ENCODE results near the gene CPN1.

CPN1 gene

DNA sequence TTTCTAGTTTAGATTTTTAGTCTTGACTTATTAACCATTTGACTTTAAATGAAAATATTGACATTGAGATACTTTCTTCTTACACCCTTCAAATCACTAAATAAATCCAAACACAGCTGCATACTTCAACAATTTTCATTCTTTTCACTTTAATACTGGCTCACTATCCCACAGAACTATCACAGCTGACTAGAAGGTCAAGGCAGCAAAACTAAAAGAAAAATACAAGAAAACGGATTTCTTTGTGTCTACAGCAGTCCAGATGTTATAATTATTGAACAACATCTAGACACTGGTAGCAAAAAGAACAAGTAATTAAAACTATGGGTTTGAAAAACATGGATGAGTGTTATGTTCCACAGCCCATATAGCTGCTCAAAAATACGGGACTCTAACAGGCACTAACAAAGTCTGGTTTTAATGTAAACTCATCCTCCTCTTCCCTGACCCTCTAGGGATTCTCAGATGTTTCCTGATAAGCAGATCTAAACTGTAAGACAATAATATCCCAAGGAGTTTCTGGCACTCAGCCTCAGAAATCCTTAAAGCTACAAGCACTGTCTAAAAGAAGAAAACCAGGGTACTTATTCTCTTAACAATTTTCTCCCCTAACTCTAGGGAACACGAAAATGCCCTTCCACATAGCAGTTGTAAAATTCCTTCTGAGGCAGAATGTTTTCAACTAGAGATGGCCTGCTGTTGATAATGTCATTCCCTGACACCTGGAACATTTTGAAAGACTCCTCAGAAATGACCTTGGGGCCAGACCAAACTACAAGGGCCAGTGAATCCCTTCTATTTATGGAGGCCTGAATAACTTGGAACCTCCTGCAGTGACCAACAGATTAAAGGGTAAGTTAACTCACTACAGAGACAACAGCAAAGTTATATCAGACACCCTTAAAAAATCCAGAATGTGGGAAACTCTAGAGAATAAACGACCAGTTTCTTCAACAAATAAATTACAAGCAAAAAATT, 84.7 kb downstream of the CPN1 start:
- no peak for DNase-seq (ENCODE audit: low read depth in 2 of 2)

DNA sequence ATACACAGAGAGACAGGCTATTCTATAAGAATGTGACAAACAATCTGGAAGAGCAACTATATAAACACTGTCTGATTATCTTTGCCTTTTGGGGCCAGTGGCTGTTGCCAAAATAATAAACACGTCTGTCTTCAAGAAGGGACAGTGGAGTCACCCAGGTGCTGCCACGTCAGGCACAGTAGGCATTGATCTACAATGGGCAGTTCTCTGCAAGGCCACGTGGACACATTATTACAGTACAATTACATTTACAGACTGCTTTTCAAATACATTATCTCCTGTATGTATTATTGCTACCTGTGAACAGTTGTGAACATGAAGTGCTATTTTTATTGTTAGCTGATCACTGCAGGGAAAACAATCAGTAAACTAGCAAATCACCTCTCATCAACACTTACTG, 86.0 kb downstream of the CPN1 start:
- no peak for DNase-seq (ENCODE audit: low read depth in 2 of 2)

DNA sequence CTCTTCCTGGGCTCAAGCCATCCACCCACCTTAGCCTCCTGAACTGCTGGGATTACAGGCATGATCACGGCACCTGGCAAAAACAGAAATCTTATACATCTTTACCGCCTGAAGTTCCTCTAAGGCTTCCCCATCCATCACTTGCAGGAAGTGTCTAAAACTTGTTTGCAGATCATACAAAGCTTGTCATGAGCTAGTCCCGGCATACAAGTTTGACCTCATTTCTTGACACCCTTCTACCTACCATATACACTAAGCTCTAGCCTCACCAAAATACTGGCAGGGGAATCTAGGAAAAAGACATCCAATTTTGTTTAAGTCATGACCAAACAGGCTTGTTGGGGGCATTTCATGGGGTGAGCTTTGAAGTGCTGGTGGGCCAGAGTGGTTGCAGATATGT, 86.4 kb downstream of the CPN1 start:
- DNase-seq (ENCODE audit: low read depth in 2 of 2), result no peak

- no peak for DNase-seq (ENCODE audit: low read depth in 2 of 2)
Observed at GRCh38 chr10:99994801-99995200, 86.9 kb downstream of the CPN1 start.

DNA sequence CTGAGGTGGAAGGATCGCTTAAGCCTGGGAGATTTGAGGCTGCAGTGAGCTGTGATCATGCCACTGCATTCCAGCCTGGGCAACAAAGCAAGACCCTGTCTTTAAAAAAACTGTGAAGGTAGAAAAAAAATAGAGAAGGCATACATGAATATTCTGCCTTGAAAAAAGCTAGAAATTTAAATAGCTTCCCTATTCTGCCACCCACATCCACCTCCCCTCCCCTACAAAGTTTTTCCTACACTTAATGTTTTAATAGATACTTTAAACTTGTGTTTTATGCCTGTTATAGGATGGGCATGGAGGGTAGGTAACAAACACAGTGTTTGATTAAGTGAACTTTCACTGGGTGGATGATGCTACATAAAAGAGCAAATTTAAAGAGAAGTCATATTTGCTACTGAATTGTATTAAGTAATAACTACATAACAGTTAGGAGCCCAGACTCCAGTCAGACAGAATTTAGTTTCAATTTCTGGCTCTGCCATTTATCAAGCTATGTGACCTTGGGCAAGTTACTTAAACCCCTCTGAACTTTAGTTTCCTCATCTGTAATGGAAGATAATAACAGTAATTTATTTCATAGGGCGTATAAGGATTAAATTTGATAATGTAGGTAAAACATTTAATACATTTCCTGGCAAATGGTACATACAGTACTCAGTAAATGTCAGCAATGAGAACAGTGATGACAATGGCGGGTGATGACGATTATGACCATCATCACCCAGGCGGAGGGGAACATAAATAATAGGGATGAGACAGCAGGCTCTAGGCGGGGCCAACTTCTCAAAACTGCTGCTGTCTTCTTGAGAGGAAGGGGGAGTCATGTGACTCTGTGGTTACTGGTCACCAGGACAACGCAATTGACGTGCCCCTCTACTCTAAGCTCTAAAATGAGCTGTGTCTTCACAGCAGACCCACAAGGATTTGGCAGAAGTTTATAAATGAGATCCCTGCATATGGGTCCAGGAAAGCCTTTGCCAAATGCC, 87.7 kb downstream of the CPN1 start:
- peak; percentile 48 to 64 for DNase-seq (ENCODE audit: low read depth in 2 of 2)
